CD4-positive, alpha-beta T cell treated with Interleukin-15 for 1 hour (primary cell): ENCODE results near the gene ZFYVE28.

Experiments
- DNase-seq: peaks from one replicate; pipeline ENCODE4 v3.0.0-alpha.2; 2020

The ZFYVE28 gene

GRCh38 chr4:2408976-2409375 lies 9.5 kb downstream of the ZFYVE28 start:
- DNase-seq = no peak

- no peak for DNase-seq
Observed at GRCh38 chr4:2408401-2408958, 10.0 kb downstream of the ZFYVE28 start.

- no peak for DNase-seq
Observed at GRCh38 chr4:2407991-2408342, 10.5 kb downstream of the ZFYVE28 start.

GRCh38 chr4:2406920-2407319 lies 11.5 kb downstream of the ZFYVE28 start:
- DNase-seq = no peak

- DNase-seq = no peak
Observed at GRCh38 chr4:2406406-2406805, 12.0 kb downstream of the ZFYVE28 start.

- DNase-seq = no peak
Observed at GRCh38 chr4:2402941-2403340, 15.5 kb downstream of the ZFYVE28 start.

- DNase-seq = no peak
Observed at GRCh38 chr4:2402048-2402842, 16.2 kb downstream of the ZFYVE28 start.

GRCh38 chr4:2401610-2401983 lies 16.8 kb downstream of the ZFYVE28 start:
- DNase-seq = no peak

GRCh38 chr4:2400841-2401609 lies 17.4 kb downstream of the ZFYVE28 start:
- no peak for DNase-seq

- DNase-seq = no peak
Observed at GRCh38 chr4:2399631-2400190, 18.7 kb downstream of the ZFYVE28 start.

GRCh38 chr4:2399216-2399615 lies 19.2 kb downstream of the ZFYVE28 start:
- DNase-seq = no peak

GRCh38 chr4:2397596-2398379 lies 20.7 kb downstream of the ZFYVE28 start:
- DNase-seq = no peak

- DNase-seq = no peak
Observed at GRCh38 chr4:2396781-2397368, 21.6 kb downstream of the ZFYVE28 start.

- no peak for DNase-seq
Observed at GRCh38 chr4:2395584-2395983, 22.9 kb downstream of the ZFYVE28 start.

GRCh38 chr4:2395038-2395437 lies 23.4 kb downstream of the ZFYVE28 start:
- no peak for DNase-seq

GRCh38 chr4:2394528-2394927 lies 23.9 kb downstream of the ZFYVE28 start:
- DNase-seq = no peak

- DNase-seq = no peak
Observed at GRCh38 chr4:2393353-2394270, 24.8 kb downstream of the ZFYVE28 start.

GRCh38 chr4:2390784-2391421 lies 27.5 kb downstream of the ZFYVE28 start:
- no peak for DNase-seq

- no peak for DNase-seq
Observed at GRCh38 chr4:2390146-2390545, 28.3 kb downstream of the ZFYVE28 start.

- no peak for DNase-seq
Observed at GRCh38 chr4:2389691-2390090, 28.8 kb downstream of the ZFYVE28 start.
